GM11168 (cell line): ENCODE data around the gene ANKRD11.
"Not testable (repeated sequence)": the region's sequence is repeated elsewhere in the genome, so short reads cannot be mapped to it uniquely, and the experiment has no call there.

Experiments used
- in situ Hi-C: fragments of 300-500 bp; cut with MboI; formaldehyde crosslinking; loops from one replicate; pipeline ENCODE4 v1.12.0; 2022; ENCODE audit warnings: low sequenced_read_pairs; ENCODE audit not compliant: unreplicated experiment

ANKRD11 gene

DNA sequence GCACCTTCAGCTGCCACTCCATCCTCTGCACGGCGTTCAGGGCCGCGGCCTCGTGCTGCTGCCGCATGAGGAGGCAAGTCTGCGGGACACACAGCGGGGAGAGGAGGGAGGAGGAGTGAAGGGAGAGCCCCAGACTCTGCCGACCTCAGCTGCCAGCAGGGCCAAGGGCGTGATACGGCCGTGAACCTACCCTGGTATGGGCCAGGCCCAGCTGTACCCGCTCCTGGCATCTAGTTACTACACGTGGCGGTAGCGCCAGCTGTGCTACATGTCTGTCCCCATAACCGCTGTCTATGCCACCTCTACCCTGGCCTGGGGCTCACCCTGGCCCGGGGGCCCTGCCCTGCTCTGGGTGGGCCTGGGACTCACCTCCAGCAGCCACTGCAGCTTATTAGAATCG lies 221.8 kb downstream of the ANKRD11 start:
- in situ Hi-C loops, result no loop called here

DNA sequence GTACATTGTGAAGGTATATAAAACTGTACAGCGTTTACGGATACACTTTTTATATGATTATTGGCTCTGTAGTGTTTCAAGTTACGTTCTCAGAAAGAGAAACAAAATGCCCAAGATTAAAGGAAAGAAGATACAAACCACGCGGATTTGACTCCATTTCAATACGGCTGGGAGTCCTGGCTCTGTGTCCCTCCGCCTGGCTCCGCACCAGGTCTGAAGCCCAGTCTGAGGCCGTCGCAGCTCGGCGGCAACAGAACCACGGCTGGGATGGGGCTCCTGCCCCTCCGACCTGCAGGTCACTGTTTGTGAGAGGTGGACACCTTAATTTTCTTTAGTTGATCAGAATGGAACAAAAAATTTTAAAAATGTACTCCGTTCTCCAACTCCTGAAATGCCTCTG lies 222.6 kb downstream of the ANKRD11 start:
- in situ Hi-C loops, result not testable (repeated sequence)

DNA sequence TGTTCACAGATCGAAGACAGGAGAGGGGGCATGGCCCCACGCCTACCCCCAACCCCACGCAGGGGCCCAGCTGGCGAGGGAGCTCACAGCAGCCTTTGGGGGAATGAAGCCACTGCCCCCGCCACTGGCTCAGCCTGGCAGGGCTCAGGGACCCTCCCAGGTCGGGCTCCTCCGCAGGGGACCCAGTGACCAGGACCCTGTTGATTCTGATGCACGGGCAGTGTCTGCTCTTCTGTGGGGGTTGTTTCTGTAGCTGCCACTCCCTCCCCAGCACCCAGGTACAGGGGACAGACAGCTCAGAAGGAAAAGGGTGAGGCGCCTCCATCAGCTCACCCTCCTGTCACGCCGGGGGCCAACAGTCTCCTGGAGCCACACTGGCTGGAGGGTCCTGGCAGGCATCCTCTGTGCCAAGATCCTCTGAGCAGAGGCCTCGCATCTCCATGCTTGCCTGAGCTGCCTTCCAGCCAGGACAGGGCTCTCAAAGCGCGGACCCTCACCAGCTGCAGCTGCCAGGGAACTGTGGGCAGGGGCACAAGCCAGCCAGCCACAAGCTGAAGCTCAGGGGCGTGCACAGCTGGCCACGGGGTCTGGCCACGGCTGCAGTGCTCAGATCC lies 223.7 kb downstream of the ANKRD11 start:
- in situ Hi-C loops, result no loop called here

DNA sequence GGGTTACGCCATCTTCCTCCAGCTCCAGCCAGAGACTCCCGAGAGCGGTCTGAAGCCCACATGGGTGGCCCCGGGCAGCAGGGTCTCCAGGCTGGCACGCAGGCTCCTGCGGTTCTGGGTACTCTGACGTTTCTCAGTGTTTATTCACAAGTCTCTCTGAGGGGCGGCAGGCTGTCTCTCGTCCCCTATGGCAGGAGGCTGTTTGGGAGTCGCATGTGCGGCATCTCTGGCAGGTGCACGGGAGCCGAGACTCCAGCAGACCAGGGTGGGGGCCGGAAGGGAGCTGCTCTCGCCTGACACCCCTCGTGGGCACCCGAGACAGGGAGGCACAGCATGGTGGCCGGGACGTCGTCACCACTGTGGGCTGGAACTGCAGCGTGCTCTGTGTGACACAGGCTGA lies 224.7 kb downstream of the ANKRD11 start:
- in situ Hi-C loops, result no loop called here

DNA sequence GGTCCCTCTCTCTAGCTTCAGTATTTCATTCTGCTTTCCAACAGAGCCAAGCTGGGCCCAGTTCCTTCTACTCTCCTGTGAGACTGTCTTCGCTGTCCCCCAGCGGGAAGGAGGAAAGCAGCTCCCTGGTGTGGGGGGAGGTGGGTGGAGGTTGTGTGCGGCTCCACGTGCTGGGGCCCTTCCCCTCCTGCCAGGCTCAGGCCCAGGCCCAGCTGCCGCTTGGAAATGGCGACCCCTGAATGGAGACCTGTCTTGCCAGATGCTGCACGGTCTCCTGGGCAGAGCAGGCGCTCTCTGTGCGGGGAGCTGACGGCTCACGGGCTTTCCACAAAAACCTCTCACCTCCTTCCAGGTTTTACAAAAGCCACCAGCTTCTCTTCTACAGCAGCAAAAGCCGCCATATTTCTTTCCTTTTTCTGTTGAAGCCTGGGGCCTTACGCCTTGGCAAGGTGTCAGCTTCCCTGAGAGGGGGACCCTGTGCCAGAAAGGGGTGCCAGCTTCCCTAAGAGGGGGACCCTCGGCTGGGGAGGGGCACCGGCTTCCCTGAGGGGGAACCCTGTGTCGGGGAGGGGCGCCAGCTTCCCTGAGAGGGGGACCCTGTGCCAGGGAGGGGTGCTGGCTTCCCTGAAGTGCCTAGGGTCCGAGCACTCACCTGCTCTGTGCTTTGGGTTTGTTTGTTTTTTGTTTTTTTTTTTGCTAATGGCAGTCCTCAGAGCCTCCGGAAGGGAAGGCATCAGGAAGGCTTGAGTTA lies 225.4 kb downstream of the ANKRD11 start:
- in situ Hi-C loops, result no loop called here

DNA sequence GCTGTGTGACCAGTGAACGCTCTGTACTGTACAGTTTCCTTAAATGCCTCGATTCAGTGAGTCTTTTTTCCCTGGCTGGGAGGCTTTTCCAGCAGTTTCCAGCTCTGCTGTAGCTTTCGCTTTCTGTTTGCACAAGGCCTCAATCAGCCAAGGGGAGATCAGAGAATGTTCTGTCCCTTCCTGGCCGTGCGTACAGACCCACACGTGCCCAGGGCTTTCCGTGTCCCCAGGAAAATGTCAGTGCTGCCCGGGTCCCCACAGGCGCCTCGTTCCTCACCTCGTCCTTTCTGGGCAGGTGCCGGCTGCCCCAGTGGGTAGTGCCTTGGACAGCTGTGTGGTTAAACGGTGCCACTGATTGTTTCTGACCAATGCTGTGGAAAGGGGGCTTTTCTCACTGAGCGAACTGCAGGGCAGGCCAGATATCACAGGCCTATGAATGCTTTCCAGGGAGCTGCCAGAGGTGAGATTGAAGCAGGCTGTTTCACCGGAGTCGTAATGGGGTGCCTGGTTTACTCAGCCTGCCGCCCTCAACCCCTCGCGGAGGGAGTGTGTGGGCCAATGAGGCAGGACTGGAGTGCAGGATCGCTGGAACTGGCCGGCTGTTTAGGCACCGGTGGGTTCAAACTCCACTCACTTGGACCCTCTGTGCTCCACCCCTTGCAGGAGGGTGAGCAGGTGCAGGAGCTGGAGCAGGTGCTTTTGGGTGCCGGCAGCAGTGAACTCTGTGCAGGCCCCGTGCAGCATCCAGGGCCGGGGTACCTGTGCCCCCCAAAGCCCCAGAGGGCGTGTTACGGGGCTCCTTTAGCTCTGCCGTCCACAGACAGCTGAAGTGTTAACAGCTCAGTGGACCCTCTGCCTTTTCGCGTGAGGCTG lies 228.4 kb downstream of the ANKRD11 start:
- in situ Hi-C loops, result no loop called here

DNA sequence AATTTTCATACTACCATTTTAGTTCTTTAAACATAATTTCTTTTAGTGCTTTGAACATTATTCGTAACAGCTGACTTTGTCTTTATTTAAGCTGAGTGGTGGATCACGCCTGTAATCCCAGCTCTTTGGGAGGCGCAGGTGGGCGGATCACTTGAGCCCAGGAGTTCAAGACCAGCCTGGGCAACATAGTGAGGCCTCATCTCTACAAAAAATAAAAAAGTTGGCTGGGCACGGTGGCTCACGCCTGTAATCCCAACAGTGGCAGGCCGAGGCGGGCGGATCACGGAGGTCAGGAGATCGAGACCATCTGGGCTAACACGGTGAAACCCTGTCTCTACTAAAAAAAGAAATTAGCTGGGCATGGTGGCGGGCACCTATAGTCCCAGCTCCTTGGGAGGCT lies 230.5 kb downstream of the ANKRD11 start:
- in situ Hi-C loops, result not testable (repeated sequence)

DNA sequence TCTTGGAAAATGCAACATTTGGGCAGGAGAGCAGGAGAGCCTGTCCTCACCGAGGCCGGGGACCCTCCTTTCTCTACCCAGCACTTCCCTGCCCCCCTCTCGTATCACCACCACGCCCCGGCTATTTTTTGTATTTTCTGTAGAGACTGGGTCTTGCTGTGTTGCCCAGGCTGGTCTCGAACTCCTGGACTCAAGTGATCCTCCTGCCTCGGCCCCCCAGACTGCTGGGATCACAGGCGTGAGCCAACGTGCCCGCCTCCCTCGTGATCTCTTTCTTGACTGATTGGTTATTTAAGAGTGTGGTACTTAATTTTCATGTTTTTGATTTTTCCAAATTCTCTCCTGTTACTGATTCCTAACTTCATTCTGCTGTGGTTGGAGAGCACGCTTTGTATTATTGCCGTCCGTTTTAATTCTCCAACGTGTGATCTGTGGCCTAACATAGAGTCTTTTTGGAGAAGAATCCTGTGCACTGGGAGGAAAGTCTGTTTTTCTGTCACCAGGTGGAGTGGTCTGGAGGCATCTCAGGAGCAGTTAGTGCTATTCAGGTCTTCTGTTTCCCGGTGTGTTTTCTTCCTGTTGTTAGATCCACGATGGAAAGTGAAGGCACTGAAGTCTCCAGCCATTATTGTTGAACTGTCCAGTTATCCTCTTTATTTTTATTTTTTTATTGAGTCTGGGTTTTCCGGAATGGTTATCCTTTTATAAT lies 232.4 kb downstream of the ANKRD11 start:
- in situ Hi-C loops, result no loop called here

DNA sequence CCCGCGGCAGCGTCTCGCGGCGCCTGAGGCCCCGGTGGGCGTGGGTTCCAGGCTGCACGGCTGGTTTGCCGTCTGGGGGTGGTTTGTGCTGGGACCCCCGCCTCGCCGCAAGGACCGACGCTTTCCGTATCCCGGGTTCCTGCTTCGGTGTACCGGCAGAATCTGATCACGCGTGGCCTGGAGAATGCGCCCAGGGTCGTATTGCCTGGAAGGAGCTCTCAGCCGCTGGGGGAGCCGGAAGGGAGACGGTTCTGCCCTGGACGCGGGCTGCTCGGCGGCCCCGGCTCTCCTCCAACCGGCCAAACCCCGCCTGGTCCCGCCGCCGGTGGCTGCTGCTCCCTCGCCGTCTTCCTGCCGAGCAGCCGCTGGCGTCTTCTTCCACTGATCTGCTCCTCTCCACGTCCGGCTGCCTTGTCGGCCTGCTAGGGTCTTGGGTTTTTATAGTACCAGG lies 233.1 kb downstream of the ANKRD11 start:
- in situ Hi-C loops, result no loop called here

DNA sequence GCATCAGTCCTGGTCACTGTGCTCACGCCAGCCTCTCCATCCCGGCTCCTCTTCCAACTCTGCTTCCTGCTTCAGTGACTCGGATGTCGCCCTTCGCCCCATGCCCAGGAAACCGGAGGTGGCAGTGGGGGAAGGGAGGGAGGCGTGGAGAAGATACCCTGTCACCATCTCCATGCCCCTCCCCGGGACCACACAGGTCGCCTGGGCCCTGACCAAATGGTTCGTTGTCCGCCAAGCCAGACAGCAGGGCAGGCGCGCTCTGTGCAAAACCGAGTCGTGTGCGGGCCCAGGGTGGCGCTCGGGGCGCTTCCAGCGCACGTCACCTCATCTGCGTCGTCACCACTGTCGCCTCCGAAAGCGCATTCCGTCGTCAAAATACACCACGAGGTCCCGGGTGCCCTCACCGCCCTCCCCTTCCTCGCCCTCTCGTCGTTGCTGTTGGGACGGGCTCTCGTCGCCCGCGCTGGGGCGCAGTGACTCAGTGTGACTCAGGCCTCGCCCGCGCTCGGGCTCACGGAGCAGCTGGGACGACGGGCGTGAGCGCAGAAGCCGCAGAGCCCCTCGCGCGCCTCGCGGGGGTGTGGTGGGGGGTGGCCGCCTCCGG lies 233.6 kb downstream of the ANKRD11 start:
- in situ Hi-C loops, result no loop called here

DNA sequence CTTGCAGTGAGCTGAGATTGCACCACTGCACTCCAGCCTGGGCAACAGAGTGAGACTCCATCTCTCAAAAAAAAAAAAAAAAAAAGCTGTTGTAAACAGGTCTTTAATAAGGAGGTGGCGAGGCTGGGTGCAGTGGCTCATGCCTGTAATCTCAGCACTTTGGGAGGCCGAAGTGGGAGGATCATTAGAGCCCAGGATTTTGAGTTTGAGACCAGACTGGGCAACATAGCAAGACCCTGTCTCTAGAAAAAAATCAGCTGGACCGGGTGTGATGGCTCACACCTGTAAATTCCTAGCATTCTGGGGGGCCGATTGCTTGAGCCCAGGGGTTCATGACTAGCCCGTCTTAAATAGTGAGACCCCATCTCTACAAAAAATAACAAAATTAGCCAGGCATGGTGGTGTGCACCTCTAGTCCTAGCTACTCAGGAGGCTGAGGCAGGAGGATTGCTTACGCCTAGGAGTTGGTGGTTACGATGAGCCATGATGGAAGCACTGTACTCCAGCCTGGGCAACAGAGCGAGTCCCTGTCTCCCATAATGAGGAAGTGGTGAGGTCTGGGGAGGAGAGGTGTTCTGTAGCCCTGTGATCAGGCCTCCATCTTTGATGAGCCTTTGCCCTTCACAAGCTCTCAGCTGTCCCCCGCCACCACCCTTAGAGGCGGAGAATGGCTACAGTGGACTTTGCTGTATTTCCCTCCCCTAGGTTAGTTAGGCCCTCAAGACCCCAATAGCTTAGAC lies 236.6 kb downstream of the ANKRD11 start:
- in situ Hi-C loops, result no loop called here

DNA sequence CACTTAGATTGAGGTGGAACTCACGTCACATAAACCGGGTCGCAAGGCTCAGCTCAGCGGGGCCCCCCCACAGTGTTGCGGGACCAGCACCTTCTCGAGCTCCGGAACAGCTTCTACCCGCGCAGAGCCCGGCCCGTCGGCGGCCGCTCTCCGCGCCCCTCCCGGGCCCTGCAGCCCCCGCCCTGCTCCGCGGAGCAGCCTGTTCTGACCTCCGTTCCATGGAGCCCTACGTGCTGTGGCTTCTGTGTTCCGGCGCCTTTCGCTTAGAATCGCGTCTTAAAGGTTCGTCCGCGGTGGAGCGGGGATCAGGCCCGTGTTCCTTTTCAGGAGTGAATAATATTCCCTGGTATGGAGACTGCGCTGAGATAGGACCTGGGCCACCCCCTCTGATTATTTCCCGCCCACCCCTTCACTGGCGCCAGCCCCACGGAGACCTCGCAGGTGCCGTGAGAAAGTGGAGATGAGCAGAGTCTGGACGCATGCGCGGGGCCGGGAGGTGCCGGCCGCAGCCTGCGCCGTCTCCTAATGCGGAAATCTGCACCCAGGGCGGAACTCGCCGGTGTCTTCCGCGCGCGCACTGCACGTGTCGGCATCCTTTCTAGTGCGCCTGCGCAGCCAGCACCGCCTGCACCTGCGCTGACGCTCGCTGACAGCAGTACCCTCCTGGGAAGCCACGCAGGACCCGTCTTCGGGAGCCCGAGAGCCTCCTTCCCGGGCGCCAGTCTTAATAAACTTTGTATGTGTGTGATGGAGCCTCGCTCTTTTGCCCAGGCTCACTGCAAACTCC lies 242.0 kb downstream of the ANKRD11 start:
- in situ Hi-C loops, result no loop called here

DNA sequence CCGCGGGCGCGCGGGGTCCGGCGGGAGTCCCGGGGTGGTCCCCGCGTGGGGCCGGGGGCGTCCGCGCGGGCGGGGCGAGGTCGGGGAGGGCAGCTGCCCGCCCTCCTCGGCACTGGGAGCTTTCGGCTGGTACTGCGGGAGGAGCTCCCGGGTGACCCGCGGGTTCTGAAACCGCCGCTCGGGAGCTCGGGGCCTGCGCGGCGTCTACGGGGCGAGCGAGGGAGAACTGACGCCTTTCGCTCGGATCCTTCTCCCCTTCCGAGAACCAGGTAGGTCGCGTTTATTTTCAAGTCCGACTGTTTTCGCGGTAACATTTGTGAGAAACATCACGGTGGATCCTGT lies 242.7 kb downstream of the ANKRD11 start:
- in situ Hi-C loops, result not testable (repeated sequence)

DNA sequence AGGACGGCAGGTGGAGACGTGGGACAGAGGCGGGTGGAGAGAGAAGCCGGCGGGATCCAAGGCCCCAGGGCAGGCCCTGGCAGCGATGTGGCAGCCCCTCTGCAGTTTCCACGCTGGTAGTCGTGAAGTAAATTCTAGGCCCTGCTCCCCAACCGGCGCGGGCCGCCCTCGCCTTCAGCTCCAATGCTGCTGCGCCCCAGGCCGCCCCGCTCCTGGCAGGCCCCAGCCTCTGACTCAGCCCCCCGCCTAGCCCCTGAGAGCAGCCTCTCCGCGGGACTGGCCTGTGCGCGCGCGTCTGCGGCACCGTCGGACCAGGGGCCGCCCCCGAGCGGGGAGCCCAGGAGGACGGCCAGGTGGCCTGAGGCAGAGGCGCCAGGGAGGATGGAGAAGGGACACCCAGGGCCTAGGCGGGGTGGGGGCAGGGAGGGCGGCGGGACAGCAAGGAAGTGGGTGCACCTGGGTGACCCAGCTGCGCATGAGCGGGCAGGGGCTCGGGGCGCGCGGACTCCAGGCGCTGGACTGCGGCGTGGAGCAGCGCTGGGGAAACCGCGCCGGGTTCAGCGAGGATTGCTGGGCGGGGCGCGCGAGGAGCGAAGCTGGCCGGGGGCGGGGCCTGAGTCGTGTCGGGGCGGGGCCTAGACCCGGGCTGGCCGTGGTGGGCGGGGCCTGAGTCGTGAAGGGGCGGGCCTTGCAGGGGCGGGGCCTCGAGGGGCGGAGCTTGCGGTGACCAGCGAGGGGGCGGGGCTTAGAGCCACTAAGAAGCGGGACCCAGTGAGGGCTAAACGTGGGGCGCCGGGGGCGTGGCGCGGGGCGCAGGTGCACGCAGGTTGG lies 243.2 kb downstream of the ANKRD11 start:
- in situ Hi-C loops, result no loop called here

DNA sequence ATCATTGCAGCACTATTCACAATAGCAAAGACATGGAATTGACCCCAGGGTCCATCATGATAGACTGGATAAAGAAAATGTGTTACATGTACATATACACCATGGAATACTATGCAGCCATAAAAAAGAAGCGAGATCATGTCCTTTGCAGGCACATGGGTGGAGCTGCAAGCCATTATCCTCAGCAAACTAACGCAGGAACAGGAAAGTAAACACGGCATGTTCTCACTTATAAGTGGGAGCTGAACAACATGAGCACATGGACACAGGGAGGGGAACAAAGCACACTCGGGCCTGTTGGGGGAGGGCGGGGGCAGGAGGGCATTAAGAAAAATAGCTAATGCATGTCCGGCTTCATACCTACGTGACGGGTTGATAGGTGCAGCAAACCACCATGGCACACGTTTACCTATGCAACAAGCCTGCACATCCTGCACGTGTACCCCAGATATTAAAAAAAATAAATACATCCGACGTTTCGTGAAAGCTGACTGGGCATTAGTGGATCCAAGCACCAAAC lies 243.9 kb downstream of the ANKRD11 start:
- in situ Hi-C loops, result no loop called here

DNA sequence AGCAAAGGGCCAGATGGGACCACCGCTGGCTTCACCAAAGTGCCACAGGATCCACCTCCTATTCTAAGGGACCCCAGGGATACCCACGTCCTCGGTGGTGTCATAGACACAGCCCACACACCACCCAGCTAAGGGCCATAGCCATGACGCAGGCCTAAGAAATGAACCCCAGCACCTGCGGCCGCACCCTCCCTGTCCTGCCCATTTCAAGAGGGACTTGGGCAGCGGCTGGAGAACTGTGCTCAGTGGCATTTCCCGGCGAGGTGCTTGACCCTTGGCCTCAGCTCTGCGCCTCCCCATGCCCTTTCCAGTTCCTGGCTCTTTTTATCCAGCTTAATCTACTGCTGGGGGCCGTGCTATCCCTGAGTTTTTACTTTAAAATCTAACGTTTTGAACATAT lies 245.6 kb downstream of the ANKRD11 start:
- in situ Hi-C loops, result no loop called here

DNA sequence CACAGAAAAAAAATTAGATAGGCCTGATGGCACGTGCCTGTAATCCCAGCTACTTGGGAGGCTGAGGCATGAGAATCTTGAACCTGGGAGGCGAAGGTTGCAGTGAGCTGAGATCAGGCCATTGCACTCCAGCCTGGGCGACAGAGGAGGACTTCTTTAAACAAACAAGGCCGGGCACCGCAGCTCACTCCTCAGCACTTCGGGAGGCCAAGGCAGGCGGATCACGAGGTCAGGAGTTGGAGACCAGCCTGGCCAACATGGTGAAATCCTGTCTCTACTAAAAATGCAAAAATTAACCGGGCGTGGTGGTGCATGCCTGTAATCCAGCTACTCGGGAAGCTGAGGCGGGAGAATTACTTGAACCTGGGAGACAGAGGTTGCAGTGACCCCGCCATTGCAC lies 246.1 kb downstream of the ANKRD11 start:
- in situ Hi-C loops, result not testable (repeated sequence)

DNA sequence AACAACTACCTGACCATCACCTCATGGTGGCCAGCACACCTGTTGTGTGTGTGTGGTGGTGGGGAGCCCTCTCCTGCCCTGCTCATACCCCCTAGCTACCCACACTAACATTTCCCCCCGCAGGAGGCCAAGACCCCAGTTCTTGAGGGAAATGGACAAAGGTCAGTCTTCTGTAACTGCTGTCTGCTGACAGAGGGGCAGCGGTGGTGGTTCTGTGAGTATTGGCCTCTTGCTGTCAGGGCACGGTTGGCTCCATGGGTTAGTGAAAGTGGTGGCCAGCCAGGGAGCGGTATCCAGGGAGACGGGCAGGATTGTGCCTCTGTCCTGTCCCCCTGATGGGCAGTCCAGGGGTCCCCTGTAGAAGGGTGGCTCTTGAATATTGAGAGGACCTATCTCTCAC lies 246.7 kb downstream of the ANKRD11 start:
- in situ Hi-C loops, result no loop called here
